ENCODE measurements around the gene CTNND1. TPM values are rescaled to one million over a fixed set of nuclear protein-coding genes. Genes with fewer than 3 reads are reported as not detected.

The CTNND1 gene
- polyA plus RNA-seq, 1 experiment, result 191 TPM

DNA sequence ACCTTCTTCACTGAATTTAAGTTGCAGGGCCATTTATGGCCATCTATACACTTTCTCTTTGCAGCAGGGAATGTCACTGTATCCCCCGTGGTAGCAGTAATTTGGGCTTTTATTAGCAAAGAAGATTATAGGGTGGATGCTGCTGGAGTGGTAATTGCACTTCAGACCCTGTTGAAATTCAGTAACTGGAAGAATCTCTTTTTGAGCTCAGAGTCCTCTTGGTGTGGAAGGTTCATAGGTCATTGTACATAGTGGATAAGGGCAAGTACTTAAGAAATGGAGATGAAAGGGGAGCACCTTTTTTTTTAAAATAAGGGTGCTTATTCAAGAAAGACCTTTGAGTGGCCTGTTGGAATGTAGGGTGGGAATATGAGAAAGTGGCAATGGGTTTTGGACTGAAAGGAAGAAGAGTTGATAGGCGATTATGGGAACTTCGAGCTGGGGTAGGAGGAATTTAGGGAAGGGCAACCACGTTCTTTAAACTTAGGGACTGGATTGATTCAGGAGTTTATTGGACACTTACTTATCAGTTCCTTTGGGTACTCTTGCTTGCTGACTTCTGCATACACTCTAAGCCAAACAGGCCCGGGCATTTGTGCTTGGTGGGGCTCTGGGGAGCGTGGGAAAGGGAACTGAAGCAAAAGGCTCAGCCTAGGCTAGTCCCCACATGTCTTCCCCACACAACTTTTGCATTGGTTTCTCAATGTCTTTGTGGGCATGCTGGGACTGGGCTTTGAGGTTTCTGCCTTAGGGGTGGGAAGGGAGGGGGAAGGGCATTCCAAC is 26.5 kb downstream of the CTNND1 start:
- Histone ChIP-seq H3K27me3 (ENCODE audit: control insufficient read depth, insufficient read depth, low read length) (no peaks in the 10 kb centered on the region), H3K4me3 (ENCODE audit: low read depth, low read length) (no peak overlapping the region), H3K27ac (ENCODE audit: low read depth, low read length) (no peak overlapping the region), H3K9me3 (ENCODE audit: control insufficient read depth, insufficient read depth, low read length) (no peaks in the 10 kb centered on the region; the same call in 1 of the 2 replicates)
- ChIA-PET POLR2A (interaction anchor here (0.6 kb wide), 1 partner anchor 13 kb away, joined by 6 read pairs; no protein-coding TSS in a partner anchor), CTCF (interaction anchor here (0.8 to 9.7 kb wide), 5 partner anchors 9 to 736 kb away, joined by 3 to 70 read pairs (median 4); no protein-coding TSS in a partner anchor)
- TF ChIP-seq, protein P1, sequence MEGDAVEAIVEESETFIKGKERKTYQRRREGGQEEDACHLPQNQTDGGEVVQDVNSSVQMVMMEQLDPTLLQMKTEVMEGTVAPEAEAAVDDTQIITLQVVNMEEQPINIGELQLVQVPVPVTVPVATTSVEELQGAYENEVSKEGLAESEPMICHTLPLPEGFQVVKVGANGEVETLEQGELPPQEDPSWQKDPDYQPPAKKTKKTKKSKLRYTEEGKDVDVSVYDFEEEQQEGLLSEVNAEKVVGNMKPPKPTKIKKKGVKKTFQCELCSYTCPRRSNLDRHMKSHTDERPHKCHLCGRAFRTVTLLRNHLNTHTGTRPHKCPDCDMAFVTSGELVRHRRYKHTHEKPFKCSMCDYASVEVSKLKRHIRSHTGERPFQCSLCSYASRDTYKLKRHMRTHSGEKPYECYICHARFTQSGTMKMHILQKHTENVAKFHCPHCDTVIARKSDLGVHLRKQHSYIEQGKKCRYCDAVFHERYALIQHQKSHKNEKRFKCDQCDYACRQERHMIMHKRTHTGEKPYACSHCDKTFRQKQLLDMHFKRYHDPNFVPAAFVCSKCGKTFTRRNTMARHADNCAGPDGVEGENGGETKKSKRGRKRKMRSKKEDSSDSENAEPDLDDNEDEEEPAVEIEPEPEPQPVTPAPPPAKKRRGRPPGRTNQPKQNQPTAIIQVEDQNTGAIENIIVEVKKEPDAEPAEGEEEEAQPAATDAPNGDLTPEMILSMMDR (IDR thresholded peaks at IDR 0.05; ENCODE audit: low read depth, low read length), result no peak
- DNase-seq (ENCODE audit: low read depth, low spot score), result no peak

DNA sequence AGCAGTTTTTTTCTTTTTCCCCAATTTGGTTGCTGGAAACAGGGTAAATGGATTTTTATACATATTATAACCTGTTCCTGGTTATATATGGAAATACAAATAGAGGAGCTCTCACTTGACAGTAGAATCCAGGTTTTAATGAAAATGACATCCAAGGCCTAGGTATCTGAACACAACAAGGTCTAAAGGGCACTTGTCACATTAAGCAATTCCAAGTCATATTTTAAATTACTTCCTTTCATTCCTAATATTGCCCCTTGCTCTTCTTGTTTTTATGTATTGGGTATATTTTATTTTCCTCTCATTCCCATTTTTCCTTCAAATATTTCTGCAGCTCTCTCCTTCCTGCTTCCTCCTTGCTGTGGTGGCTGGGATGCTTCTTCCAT is 27.1 kb downstream of the CTNND1 start:
- DNase-seq (ENCODE audit: low read depth, low spot score), result no peak
- Histone ChIP-seq H3K27ac (ENCODE audit: low read depth, low read length) (no peak overlapping the region), H3K4me3 (ENCODE audit: low read depth, low read length) (no peak overlapping the region), H3K9me3 (ENCODE audit: control insufficient read depth, insufficient read depth, low read length) (no peaks in the 10 kb centered on the region; the same call in 1 of the 2 replicates), H3K27me3 (ENCODE audit: control insufficient read depth, insufficient read depth, low read length) (no peaks in the 10 kb centered on the region)
- ChIA-PET POLR2A (no interaction called here), CTCF (interaction anchor here (1.2 to 9.7 kb wide), 5 partner anchors 9 to 736 kb away, joined by 3 to 70 read pairs (median 4); no protein-coding TSS in a partner anchor)
- TF ChIP-seq, protein P1 (IDR thresholded peaks at IDR 0.05; ENCODE audit: low read depth, low read length), result no peak

DNA sequence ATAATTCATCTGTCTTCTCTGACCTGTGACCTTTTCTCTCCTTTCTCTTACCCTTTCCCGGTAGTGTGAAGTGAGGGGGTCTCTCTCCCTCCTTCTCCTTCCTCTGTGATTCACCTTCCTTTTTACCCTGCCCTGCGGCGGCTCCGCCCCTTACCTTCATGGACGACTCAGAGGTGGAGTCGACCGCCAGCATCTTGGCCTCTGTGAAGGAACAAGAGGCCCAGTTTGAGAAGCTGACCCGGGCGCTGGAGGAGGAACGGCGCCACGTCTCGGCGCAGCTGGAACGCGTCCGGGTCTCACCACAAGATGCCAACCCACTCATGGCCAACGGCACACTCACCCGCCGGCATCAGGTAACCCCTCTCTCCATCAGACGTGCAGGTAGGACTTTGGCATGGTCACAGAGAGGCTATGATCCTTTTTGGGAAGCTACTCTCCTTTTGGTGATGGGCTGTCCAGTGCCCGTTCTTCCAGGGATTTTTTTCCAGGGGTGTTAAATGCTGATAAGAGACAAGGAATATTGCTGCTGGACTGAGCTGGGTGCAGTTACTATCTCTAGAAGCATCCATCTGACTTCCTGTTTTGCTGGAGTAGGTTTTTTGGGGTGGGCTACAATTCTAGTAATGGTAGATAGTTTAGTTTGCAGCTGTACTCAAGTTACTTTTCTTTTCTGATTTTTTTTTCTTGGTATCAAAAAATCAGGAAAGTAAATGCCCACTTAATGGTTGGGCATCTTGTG is 29.9 kb downstream of the CTNND1 start:
- no peak for DNase-seq (ENCODE audit: low read depth, low spot score)
- POLR2A ChIA-PET, result no interaction called here

DNA sequence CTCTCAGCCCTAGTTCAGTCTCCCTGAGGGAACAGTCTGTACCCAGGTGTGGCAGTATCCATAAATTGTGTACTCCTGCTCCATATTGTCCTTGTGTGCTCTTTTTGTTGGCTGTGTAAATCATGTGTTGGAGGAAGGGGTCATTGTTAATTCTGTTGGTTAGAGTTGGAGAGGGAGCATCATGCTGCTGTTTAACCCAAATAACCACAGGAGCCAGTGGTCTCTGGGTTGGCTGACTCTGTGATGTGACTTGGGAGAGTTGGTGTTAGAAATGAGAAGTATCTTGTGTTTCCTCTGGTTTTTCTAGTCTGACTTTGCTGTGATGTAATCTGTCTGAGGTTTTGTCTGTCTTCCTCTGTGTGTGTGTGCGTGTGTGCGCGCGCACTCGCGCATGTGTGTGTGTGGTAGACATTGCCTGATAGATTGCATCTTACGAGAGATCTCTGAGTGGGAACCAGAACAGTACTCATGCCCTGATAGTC is 30.5 kb downstream of the CTNND1 start:
- Histone ChIP-seq H3K27ac (ENCODE audit: low read depth, low read length) (no peak overlapping the region), H3K27me3 (ENCODE audit: control insufficient read depth, insufficient read depth, low read length) (no peaks in the 10 kb centered on the region), H3K9me3 (ENCODE audit: control insufficient read depth, insufficient read depth, low read length) (no peaks in the 10 kb centered on the region; the same call in 1 of the 2 replicates), H3K4me3 (ENCODE audit: low read depth, low read length) (no peak overlapping the region)
- TF ChIP-seq, protein P1 (IDR thresholded peaks at IDR 0.05; ENCODE audit: low read depth, low read length), result no peak
- CTCF ChIA-PET, result interaction anchor here (1.1 to 9.7 kb wide), 2 partner anchors 8 to 13 kb away, joined by 3 to 70 read pairs; no protein-coding TSS in a partner anchor
- POLR2A ChIA-PET, result no interaction called here
- no peak for DNase-seq (ENCODE audit: low read depth, low spot score)

More for the DNA sequence above, 29.9 kb downstream of the CTNND1 start:
- H3K27ac ChIP-seq (ENCODE audit: low read depth, low read length), result no peak overlapping the region
- CTCF ChIA-PET, result interaction anchor here (0.9 to 9.7 kb wide), 3 partner anchors 9 to 27 kb away, joined by 3 to 70 read pairs (median 3); no protein-coding TSS in a partner anchor
- H3K4me3 ChIP-seq (ENCODE audit: low read depth, low read length), result no peak overlapping the region
- H3K9me3 ChIP-seq (ENCODE audit: control insufficient read depth, insufficient read depth, low read length), result no peaks in the 10 kb centered on the region; the same call in 1 of the 2 replicates
- TF ChIP-seq, protein P1 (IDR thresholded peaks at IDR 0.05; ENCODE audit: low read depth, low read length), result no peak
- no peaks in the 10 kb centered on the region for H3K27me3 ChIP-seq (ENCODE audit: control insufficient read depth, insufficient read depth, low read length)
